ENCODE measurements around the gene ZNF619.
A peak's percentile ranks its signal among the peaks of the same experiment; 100 is the strongest.
"Not testable (repeated sequence)": the region's sequence is repeated elsewhere in the genome, so short reads cannot be mapped to it uniquely, and the experiment has no call there.

ZNF619 gene

GRCh38 chr3:40476478-40477470 lies at the start of gene ZNF619:
Gene ZNF619 (plus strand): TSS chr3:40477122. CDS start chr3:40477980, 858 bp downstream.
- DNase-seq, result peak; percentile 81

- DNase-seq, result no peak
Observed at GRCh38 chr3:40432793-40433192, 44.1 kb upstream of the ZNF619 start.

GRCh38 chr3:40437889-40438288 lies 39.0 kb upstream of the ZNF619 start:
- DNase-seq, result no peak

- DNase-seq, result no peak
Observed at GRCh38 chr3:40445062-40445461, 31.9 kb upstream of the ZNF619 start.

- no peak for DNase-seq
Observed at GRCh38 chr3:40445880-40446279, 31.0 kb upstream of the ZNF619 start.

DNA sequence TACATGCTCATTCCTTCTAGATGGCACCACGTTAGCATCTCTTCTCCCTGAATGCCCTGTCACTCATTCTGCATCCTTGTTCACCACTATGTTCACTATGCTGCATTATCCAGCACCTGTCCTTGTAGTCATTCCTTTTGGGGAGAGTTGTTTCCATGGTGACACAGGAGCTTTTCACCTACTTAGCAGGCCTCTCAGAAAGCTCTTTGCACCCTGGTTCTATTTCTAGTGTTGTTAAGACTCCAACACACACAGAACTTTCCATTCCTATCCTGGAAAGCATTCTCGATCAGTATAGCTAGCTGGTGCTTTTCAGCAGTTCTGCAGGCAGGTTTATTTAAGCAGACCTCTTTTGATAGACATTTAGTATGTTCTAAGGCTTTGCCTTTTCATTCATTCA lies 26.5 kb upstream of the ZNF619 start:
- DNase-seq, result no peak

DNA sequence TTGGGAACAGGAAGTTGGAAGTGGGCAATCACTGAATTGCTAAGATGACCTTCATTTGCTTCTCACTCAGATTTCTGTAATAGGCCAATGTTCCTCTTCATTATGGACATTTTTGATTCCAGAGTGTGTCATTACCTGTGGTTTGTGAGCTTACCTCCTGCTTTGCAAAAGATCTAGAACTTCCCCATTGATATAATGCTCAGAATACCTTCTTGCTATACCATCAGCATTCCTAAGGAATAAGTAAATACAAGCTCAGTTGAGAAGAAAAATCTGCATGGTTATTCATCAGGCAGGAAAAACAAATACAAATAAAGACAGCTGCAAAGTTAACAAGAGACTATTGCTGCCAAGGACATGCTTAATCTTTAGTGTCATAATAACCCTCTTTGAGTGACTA lies 25.4 kb upstream of the ZNF619 start:
- no peak for DNase-seq

DNA sequence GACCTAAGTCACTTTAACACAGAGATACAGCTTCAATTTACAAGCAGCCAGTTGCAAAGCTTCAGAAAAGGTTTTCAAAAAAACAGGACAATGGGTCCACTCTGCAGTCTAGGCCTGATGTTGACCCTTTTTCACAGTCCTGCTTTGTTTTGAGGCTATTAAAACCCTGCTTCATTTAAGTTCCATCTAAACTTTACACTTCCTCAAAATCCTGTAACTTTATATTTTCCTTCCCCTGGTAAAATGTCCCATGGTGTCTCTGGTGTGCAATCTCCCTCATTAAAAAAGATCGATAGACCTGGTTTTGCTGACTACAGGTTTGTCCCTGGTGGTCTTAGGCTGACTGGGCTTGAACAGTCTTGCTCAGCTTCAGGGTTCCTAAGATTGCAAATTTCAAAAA lies 24.9 kb upstream of the ZNF619 start:
- DNase-seq, result no peak

GRCh38 chr3:40452562-40452875 lies 24.4 kb upstream of the ZNF619 start:
- DNase-seq, result no peak

DNA sequence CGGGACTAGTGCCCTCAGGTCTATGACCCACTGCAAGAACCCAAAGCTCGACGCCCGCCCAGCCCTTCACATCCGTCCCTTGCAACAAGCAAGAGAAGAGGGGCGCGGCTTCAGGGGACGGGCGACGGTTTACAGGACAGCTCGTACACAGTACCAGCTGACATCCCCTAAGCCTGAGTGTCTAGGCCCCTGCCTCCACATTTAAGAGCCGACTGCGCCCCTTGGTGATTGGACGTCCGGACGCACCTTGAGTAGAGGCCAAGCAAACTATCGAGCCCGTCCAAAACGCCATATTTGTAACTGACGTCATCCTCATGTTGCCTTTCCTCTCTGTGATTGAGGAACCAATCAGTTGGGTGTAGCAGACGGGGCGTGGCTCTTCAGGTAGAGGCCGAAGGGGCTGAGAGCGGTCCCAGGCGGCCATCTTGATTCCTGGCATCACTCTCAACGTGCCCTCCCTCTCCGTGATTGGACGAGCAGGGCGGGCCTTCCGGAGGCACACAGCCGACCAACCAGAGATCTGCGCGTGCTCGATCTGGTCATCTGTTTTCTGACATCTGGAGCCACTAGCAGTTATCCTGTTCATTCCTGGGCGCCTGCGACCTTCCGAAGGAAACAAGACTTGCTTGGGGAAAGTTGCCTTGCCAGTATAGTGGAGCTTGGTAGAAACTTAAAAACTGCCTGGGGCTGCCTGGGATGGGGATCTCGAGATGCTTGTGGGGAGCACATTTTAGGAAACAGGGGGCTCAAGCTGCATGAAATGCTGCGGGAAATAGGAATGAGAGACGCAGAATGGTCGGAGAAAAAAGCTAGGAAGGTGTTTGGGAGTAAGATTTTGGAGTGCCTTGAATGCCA lies 23.8 kb upstream of the ZNF619 start:
- peak; percentile 99 for DNase-seq

DNA sequence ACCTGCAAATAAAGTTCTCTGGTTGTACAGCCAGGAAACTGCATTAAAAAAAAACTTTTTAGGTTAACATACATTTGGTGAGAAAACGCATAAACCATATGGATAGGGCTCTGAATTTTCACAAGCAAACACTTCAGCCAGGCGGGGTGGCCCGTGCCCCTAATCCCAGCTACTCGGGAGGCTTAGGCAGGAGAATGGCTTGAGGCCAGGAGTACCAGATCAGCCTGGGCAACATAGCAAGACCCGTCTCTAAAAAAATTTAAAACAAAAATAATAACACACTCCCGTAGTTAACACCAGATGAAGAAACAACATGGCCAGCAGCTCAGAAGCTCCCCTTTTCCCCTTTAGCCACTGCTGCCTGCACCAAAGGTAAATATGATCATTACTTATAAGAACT lies 23.0 kb upstream of the ZNF619 start:
- no peak for DNase-seq

- no peak for DNase-seq
Observed at GRCh38 chr3:40455328-40455727, 21.6 kb upstream of the ZNF619 start.

DNA sequence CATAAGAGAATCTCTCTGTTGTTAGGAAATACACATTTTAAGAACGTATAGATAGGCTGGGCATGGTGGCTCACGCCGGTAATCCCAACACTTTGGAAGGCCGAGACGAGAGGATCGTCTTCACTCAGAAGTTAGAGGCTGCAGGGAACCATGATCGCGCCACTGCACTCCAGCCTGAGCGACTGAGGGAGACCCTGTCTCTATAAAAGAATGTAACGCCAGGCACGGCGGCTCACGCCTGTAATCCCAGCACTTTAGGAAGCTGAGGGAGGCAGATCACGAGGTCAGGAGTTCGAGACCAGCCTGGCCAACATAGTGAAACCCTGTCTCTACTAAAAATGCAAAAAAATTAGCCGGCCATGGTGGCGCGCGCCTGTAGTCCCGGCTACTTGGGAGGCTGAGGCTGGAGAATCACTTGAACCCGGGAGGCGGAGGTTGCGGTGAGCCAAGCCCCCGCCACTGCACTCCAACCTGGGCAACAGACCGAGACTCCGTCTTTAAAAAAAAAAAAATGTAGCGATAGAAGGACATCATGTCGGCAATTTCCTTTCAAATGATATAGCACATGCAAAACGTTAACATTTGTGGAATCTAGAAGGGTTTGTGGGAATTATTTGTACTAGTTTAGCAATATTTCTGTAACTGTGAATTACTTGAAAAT lies 20.5 kb upstream of the ZNF619 start:
- DNase-seq, result no peak

GRCh38 chr3:40456940-40457823 lies 19.7 kb upstream of the ZNF619 start, which contains the start of gene RPL14:
Gene RPL14 (plus strand): TSS chr3:40457339. CDS start chr3:40457472, 133 bp downstream.
- DNase-seq, result peak; percentile 98

GRCh38 chr3:40458473-40458872 lies 18.4 kb upstream of the ZNF619 start:
- DNase-seq, result no peak

DNA sequence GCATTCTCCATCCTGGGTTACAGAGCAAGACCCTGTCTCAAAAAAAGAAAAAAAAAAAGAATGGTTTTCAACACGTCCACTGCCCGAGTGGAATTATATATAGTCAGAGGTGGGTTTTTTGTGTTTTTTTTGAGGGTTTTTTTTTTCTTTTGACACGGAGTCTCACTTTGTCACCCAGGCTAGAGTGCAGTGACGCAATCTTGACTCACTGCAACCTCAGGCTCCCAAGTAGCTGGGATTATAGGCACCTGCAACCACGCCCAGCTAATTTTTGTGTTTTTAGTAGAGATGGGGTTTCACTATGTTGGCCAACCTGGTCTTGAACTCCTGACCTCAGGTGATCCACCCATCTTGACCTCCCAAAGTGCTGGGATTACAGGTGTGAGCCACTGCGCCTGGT lies 16.4 kb upstream of the ZNF619 start:
- DNase-seq, result not testable (repeated sequence)

- DNase-seq, result no peak
Observed at GRCh38 chr3:40461161-40461560, 15.8 kb upstream of the ZNF619 start.

DNA sequence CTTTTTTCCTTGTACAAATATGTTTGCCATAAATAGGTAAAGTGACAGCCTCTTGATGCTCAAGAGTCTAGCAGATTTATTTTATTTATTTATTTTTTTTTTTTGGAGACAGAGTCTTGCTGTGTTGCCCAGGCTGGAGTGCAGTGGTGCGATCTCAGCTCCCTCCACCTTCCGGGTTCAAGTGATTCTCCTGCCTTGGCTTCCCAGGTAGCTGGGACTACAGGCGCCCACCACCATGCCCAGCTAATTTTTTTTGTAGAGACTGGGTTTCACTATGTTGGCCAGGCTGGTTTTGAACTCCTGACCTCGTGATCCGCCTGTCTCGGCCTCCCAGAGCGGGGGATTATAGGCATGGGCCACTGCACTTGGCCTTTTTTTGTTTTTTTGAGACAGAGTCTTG lies 14.1 kb upstream of the ZNF619 start:
- not testable (repeated sequence) for DNase-seq

GRCh38 chr3:40463579-40463978 lies 13.3 kb upstream of the ZNF619 start:
- DNase-seq, result no peak

DNA sequence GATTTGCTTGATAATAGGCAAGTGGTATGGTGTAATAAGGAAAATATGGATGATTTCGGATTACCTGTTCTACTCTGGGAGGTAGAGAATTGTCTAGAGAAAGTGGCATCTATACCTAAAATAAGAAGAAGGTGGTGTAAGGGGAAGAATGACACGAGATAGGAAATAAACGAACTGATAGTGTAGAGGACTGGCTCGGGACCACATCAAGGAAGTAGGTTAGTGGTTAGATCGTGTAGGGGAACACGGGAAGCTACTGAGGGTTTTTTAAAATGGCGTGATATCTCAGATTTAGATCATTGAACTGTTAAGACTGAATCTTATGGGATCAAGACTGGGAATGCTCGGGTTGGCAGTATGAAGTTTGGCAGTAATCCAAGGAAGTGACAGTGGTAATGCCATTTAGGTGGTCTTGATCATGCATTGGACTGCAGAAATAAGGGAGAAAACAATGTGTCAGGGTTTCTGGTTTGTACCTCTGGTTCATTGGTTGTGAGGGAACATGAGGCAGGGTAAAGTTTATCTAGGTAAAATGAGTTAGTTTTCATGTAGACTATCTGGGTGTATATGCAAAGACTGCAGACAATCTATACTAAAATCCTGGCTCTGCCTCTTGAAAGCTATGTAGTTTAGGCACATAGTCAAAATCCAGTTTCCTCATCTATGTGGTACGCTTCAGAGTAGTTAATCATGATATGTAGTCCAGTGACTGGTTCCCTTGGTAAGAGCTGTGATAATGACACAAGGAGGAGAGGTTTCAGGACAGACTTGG lies 12.4 kb upstream of the ZNF619 start:
- DNase-seq, result no peak

DNA sequence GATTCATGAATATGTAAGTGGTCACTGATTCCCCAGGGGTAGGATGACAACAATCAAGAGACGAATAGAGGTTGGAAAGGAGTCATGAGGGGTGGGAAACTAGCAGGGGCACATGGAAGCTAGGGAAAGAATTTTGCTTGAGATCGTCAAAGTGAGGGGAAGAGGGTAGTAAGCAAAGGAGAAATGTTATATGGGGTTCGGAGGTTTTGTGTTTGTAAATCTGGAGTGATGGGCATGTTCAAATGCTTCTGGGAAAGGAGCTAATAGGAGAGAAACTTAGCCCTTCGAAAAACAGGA lies 11.9 kb upstream of the ZNF619 start:
- DNase-seq, result no peak

- no peak for DNase-seq
Observed at GRCh38 chr3:40465456-40465855, 11.5 kb upstream of the ZNF619 start.

Measured in RPMI8226 (cell line).